GM21360 (cell line): ENCODE data around the gene SLC16A2.
"Not testable (repeated sequence)": the region's sequence is repeated elsewhere in the genome, so short reads cannot be mapped to it uniquely, and the experiment has no call there.

Experiments used
- ATAC-seq: cut with Tn5 transposase; IDR thresholded peaks from one replicate; pipeline ENCODE4 v1.9.1; 2021; ENCODE audit warnings: mild to moderate bottlenecking, moderate library complexity; ENCODE audit not compliant: unreplicated experiment

SLC16A2 gene

DNA sequence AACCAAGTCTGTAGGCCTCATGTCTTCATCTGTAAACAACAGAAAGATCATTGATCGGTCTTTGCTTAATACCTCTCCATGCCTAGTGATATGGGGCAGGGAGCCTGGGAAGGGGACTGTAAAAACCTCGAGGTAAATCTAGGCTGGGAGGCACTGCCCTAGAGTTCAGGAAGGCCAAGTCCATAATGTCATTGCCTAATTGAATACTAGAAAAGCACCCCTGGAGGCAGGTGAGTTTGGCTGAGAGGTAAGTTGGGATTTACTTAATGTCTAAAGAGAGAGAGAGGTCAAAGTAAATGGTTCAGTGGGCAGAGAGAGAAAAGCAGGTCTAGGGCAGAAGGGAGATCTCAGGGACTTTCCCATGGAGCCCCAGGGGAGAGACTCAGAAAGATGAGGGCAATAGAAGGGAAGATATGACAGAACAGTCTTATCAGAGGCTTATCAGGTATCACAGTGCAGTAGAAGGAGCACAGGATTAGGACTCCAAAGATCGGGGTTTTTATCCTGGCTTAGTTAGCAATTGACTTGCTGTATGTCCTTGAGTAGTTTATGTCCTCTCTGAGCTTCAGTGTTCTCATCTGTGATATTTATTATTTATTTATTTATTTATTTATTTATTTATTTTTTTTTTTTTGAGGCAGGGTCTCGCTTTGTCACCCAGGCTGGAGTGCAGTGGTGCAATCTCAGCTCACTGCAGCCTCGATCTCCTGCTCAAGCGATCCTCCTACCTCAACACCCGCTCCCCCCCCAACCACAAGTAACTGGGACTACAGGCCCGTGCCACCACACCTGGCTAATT is 85.2 kb downstream of the SLC16A2 start:
- ATAC-seq = peak; percentile 85

DNA sequence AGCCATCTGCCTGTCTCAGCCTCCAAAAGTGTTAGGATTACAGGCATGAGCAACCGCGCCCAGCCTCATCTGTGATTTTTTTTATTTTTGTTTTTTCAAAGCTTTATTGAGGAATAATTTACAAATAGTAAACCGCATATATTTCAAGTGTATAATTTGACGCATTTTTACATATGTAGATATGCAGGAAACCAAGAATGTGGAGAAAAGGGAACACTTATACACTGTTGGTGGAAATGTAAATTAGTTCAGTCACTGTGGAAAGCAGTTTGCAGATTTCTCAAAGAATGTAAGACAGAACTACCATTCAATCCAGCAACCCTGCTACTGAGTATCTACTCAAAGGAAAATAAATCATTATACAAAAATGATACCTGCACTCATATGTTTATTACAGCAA is 85.9 kb downstream of the SLC16A2 start:
- ATAC-seq = no peak

DNA sequence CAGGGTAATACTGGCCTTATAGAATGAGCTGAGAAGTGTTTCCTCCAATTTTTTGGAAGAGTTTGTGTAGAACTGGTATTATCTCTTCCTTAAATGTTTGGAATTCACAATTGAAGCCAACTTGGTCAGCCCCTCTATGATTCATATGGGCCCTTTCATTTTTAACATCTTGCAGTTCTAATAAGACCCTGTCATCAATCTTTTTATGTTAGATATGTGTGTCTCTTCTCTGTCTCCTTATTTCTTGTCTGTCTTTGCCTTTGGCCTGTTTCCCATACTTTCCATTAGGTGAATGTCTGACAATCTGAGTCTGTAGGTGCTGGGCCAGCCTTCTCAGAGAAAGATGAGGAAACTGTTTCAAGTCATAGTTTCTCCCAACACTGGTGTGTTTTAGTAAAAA is 88.7 kb downstream of the SLC16A2 start:
- peak; percentile 11 for ATAC-seq

- peak; percentile 55 for ATAC-seq
These were observed 89.1 kb downstream of the SLC16A2 start for GRCh38 chrX:74510401-74510800.

GRCh38 chrX:74511704-74512103 is 90.4 kb downstream of the SLC16A2 start:
- ATAC-seq = no peak

GRCh38 chrX:74514384-74514783 is 93.1 kb downstream of the SLC16A2 start:
- no peak for ATAC-seq

- ATAC-seq = no peak
These were observed 94.1 kb downstream of the SLC16A2 start for GRCh38 chrX:74515356-74515755.

DNA sequence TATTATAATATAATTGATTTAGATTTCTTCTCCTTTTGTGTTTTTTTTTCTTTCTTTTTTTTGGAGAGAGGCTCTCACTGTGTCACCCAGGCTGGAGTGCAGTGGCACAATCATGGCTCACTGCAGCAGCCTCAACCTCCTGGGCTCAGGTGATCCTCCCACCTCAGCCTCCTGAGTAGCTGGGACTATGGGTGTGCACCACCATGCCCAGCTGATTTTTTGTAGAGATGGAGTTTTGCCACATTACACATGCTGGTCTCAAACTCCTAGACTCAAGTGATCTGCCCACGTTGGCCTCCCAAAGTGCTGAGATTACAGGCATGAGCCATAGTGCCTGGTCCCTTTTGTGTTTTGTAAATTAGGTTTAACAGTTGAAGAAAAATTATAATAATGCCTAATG is 94.7 kb downstream of the SLC16A2 start:
- not testable (repeated sequence) for ATAC-seq

- ATAC-seq = no peak
These were observed 98.6 kb downstream of the SLC16A2 start for GRCh38 chrX:74519870-74520269.

DNA sequence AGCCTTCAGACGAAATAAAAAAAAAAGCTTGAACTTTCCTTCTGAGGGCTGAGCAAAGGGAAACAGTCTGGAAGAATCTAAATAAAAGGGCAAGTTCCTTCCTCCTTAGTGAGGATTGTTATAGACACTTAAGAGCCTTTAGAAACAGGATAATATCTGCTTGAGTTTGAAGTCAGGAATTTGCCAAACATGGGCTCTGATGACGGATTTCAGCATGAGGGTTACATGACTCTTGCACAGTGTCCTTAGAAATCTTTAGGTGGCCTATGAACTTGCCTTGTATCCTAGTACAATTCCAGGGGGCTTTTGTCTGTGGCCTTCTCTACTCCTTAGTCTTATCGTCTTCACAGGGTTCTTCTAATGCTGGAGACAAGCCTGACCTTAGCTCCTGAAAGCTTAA is 99.0 kb downstream of the SLC16A2 start:
- ATAC-seq = no peak

DNA sequence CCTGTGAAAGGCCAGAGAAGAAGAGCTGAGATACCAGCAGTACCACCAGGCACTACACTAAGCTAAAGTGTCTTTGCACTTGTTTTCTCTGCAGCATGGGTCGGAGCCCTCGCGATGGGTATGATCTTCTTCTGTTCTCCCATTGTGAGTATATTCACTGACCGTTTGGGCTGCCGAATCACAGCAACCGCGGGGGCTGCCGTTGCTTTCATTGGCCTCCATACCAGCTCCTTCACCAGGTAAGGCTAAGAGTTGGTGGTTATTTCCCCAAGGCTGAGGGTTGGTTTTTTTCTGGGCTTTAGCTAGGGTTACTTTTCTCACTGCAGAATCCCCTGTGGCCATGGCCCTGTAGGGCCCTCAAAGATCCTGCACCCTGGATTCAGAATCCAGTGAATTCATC is 99.6 kb downstream of the SLC16A2 start:
- ATAC-seq = no peak

DNA sequence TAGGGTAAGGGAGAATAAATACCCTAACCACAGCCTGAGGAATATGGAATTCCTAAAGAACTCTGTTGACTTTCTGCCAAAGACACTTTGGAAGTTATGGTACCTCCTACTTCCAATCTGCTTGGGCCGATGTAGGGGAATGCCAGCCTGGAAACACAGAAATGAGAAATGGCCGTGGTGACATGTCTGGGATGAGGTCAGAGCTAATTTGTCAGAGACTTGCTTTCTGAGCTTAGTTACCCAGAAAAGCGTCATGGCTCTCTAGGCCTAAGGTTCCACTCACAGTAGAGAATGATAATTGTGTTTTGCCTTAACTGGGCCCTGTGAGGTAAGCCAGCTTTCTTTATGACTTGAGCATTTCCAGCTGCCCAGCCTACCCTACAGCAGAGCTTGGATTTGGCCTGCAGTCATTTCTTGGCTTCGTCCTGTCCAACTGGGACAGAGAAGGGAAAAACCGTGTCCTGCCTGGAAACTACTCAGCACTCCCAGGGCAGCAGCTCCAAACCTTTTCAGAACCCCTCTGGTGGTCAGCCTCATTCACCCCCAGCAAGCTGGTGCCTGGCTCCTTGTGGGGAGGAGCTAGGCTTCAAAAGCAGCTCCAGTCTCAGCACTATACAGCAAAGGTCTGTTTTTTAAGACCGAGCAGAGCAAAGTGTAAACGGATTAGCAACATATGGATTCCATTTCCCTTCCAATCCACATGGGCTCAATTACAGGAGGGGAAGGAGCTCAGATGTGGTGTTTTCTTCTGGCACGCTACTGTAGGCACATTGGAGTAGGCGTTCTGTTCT is 100.9 kb downstream of the SLC16A2 start:
- ATAC-seq = no peak

DNA sequence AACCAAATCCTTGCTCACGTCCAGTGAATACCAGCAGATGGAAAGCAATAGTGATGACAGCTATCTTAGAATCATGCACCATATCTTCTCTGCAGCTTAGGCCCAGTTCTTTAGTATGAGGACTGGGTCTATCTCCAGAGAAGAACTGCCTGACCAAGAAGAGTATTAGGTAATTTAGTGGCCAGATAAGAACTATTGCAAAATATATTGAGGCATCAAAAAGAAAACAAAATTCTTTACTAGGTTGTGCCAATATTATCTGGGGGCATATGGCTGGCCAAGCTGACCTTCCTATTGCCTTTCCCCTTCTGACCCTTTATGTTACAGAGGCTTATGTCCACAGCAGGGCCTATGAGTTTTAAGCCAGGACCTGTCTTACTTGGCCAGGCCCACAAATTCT is 101.9 kb downstream of the SLC16A2 start:
- ATAC-seq = no peak

DNA sequence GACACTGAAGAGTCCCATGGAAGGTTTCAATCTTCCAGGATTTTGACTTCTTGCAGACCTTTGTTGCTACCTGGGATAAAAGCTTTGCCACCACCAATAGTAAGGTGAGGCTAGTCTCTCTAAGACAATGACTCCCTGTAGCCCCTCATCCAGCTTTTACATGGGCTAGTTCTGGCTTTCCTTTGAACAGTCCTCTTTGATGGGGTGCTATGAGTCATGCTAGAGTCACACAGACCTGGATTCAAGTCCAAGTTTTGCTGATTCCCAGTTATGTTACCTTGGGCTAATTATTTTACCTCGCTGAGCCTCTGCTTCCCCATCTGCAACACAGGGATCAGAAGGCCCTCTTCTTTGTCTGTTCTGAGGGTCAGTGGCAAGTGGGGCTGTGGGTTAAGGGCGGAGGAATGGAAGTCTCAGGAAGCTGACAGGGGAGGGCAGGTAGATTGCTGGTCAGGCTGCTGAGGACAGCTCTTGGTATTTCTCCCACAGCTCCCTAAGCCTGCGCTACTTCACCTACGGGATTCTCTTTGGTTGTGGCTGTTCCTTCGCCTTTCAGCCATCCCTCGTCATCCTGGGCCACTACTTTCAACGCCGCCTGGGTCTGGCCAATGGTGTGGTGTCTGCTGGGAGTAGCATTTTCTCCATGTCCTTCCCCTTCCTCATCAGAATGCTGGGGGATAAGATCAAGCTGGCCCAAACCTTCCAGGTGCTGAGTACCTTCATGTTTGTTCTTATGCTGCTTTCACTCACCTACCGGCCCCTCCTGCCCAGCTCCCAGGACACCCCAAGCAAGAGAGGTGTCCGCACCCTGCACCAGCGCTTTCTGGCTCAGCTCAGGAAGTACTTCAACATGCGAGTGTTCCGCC is 102.8 kb downstream of the SLC16A2 start:
- ATAC-seq = no peak

DNA sequence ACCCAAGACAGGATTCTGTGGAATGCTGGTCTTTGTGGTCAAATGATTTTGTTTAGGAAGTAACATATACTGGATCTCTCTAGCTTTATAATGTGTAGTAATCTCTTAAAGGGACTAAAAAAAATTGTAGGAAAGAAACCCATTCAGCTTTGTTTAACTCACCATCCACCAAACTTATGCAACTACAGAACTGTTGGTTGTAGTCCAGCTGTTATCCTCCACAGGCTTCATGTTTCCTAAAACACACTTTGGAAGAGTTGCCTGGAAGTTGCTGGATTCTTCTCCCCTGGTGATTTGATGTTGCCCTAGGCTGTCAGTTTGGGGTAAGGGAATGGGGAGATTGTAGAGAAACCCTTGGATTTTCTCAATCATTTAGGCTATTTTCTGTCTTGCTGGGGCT is 103.8 kb downstream of the SLC16A2 start:
- ATAC-seq = no peak

GRCh38 chrX:74526764-74527163 is 105.5 kb downstream of the SLC16A2 start:
- no peak for ATAC-seq

DNA sequence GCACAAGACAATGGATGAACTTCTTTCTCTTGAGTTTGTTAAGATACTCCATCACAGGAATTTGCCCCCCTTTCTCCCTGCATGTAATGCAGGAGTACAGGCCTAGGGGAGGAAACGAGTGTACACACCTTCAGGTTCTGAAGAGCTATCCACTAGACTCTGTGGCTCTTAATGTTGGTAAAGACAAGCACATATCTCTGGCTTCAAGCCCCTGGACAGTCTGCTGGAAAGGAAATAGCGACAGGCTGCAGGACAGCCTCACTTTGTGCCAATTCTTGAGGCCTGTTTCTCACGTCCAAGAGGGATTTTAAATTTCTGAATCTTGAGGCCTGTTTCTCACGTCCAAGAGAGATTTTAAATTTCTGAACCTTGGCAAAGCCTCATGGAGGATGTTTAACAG is 106.1 kb downstream of the SLC16A2 start:
- no peak for ATAC-seq

DNA sequence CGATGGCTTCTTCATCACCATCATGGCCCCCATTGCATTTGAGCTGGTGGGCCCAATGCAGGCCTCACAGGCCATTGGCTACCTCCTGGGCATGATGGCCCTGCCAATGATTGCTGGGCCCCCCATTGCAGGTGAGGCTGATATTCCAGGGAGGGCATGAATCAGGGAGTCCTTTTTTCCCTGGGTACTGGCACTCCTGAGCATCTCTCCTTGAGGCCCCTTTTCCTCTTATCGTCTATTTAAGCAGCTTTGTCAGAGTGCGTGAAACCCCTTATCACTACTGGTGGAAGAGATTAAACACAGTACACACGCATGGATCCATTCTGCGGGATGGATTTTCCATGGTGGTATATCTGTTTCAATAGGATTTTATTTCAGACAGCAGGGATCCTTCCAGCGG is 108.0 kb downstream of the SLC16A2 start:
- ATAC-seq = no peak

GRCh38 chrX:74531081-74531480 is 109.8 kb downstream of the SLC16A2 start:
- no peak for ATAC-seq

GRCh38 chrX:74534569-74535038 is 113.3 kb downstream of the SLC16A2 start:
- peak; percentile 36 for ATAC-seq

- ATAC-seq = no peak
These were observed 113.8 kb downstream of the SLC16A2 start for GRCh38 chrX:74535086-74535407.
